Activated naive CD8-positive, alpha-beta T cell treated with anti-CD3 and anti-CD28 coated beads, Interleukin-2, amount 50 U/mL, for 16 hours (primary cell): ENCODE measurements around the gene ARHGAP26.

Experiments
- DNase-seq: peaks from one replicate; pipeline ENCODE4 v3.0.0-alpha.2; 2020; ENCODE audit warnings: low read depth, low spot score

The ARHGAP26 gene

DNA sequence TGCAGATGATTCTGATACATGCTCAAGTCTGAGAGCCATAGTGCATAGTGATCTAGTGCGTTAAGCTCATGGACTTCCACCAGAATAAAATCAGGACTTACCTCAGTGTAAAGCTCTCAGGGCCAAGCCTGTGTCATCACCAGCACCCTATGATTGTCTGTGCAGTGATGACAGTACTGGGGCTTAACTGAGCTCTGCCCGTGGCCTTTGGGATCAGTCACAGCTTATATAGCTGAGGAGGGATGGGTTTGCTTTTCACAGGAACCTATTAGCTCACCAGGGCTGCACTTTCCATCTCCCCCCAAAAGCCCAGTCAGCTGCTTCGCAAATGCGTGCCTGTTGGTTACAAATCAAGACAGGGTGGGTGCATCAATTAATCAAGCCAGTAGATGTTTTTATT lies 386.4 kb downstream of the ARHGAP26 start:
- no peak for DNase-seq

DNA sequence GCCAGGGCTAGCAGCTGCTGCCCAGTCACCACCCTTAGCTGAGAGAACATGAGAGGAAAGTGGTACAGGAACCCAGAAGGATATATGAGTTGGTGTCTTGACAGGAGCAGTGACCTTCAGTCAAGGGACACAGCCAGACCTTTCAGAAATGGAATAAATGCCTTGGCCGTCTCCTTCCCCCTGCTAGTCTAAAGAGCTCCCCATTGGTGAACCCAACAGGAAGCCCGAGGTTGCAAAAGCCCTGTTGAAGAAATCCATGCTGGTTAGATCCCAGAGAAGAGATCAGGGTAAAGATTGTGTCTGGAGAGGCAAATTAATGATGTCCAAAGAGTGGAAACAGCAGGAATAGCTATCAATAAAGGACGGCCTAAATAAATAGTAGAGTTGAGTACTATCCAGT lies 388.9 kb downstream of the ARHGAP26 start:
- no peak for DNase-seq

DNA sequence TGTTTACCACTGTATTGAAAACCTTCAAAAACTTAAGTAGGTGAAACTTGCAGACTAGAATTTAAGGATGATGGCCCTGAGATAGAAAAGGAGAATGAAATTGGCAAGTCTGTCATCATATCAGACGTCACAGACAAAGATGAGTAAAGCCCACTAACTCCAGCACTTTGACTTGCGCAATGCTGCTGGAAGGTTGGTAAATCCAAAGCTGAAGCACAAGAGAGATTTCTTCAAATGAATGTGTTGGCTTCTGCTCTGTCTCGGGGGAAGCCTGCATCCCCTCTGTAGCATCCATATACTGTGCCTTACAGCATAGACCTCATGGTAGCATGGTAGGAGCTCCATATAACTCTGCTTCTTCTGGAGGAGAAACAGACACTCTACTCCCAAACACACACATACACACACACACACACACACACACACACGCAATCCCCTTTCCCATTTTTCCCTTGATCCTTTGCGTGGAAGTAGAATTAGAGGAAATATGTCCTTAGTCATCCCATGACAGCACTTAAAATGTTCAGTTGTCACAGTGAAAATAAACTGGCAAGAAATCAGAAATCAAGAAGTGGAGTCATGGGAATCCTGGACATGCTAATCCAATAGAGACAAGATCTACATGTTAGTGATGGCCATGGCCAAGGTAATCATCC lies 391.8 kb downstream of the ARHGAP26 start:
- DNase-seq = no peak

DNA sequence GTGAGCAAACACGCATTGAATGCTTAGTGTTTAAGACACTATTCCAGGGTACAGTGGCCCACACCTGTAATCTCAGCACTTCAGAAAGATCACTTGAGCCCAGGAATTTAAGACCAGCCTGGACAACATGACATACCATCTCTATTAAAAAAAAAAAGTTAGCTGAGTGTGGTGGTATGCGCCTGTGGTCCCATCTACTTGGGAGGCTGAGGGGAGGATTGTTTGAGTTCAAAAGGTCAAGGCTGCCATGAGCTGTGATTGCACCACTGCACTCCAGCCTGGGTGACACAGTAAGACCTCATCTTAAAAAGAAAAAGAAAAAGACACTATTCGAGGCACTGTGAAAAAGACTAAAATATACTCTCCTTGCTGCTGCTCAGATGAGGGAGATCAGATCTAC lies 392.6 kb downstream of the ARHGAP26 start:
- no peak for DNase-seq

DNA sequence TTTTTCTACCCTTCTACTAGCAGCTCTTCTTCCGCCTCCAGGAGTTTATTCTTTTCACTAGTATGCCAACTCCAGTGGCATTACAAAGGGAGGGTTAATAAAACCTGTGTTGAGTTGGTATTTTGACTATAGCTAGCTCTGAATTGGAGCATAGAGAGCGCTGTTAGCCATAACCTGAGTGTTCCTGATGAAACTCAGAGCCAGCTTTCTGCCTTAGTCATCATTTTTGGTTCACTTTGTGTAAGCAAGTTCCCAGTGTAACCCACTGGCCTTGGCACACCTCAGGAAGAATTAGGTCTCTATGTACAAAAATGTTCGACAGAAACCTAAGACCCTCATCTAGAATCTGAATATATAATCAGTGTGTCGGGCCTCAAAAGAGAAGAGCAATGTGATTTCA lies 394.4 kb downstream of the ARHGAP26 start:
- DNase-seq = no peak

DNA sequence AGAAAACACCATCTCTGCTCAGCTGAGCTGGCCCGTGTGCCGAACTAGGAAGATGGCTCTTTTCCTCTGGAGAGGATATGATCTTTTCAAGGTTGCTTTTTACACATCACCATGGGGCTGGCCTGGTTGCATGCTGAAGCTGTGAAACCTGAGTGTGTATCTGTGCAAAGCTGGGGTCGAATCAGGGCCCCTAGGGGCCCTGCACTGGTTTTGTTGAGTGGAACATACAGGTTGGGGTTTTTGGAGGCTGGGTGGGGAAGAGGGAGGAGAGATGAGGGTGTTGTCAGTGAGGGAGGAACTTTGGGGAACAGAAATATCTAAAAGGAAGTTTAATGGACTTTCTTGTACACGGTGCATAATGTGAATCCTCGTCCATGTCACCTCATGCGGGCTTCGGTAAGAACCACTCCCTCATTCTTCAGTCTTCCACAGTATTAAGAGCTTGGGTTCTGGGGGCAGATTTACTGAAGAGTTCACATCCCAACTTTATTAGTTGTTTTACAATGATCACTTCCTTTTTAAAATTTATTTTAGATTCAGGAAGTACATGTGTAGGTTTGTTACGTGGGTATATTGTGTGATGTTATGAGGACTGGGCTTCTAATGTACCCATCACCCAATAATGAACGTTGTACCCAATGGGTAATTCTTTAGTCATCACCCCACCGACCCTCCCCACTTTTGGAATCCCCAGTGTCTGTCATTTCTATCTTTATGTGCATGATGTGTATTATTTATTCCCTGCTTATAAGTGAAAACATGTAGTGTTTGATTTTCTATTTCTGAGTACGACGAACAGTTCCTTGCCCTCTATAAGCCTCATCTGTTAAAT lies 395.1 kb downstream of the ARHGAP26 start:
- no peak for DNase-seq

DNA sequence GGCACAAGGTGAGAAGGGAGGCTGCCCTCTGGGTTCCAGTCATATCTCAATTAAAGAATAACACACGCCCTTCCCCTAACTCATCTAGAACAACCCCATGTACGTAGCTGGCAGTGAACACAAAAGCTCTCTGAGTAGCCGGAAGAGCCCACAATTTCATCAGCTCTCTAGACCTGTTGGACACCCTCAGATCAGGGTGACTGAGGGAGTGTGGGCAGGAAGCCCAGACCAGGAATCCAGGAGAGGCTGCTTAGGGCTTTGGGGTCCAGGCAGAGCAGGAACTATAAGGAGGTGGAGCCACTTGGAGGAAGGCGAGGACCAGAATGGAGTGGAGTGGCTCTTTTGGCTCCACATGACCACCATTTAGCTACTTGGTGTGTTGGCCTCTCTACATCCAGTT lies 395.9 kb downstream of the ARHGAP26 start:
- no peak for DNase-seq

DNA sequence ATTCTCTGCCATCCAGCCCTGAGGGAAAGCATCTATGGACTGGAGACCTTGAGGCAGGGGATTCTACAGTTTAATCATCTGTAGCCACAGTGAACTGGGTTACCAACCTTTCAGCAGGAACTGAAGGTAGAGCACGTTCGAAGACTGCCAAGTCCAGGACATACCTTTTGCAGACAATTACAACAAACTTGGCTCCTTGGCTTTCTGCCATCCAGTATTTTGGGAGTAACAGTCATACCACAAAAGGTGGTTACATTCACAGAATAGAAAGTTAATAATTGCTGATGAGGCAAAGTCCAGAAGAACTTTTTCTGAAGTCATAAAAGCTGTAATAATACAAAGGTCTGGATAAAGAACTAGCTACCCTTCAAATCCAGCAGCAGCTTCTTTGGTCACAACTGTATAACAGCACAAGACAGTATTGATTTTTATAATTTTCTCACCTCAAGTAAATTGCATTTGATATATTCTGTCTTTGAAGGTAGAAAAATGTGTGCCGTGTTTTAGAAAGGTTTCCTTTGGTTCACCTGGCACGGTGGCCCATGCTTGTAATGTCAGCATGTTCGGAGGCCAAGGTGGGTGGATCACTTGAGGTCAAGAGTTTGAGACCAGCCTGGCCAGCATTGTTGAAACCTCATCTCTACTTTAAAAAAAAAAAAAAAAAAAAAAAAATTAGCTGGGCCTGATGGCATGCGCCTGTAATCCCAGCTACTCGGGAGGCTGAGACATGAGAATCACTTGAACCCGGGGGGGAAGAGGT lies 396.7 kb downstream of the ARHGAP26 start:
- DNase-seq = no peak

DNA sequence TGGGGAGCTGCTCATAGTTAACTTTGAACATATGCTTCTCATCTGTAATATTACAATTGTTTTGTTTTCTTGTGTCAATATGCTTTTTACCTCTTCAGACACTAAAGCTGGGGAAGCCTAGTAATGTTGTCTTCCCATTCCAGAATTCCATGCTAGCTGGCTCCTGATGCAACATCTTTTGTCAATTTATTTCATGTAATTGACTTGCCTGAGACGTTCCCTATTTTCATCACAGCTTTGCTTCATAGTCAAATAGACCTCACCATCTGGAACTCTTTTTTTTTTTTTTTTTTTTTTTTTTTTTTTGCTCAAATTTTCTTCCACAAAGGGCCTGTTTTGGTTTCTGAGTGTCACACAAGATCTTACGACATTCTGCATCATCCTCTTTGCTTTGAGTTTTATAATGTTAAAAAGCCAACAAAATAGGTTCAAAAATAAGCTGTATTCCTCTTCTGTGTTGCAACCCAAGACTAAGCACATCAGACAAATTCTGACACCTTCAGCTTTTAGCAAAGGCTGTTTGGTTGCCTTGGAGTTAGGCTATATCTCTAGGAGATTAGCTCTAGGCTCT lies 398.1 kb downstream of the ARHGAP26 start:
- DNase-seq = no peak

DNA sequence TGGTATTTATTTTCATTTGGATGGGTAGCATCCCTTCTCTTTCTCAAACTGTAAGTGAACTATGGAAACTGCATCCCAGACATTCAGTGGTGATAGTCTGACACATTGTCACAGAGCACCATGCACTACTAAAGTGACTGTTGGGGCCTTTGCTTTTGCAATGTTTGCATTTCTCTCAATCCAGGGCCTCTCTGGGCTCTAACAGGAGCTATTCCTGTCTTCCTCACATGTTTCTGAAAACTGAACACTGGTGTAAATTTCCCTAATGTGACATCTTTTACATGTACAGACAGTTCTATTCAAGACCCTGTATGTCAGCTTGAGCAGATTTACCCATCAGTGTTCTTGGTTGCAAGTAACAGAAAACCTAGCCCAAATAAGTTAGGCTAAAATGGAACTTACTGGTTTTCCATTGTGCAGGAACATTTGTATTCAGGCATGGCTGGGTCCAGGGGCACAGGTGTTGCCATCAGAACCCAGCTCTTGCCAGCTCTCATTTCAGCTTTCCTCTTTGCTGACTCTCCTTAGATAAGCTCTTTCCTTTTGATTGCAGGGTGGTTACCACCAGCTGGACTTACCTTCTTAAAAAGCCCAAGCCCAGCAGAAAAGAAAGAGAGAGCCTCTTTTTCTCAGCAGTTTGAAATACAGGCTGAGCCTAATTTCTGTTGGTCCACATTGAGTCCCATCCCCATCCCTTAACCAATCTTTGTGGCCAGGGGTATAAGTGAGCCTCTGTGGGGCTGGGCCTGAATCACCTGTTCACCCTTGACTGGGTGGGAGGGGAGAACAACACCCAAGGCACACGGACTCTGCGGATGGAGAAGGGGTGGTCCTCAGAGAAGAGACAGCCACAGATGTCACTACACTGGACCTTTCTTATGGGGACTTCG lies 399.0 kb downstream of the ARHGAP26 start:
- no peak for DNase-seq

DNA sequence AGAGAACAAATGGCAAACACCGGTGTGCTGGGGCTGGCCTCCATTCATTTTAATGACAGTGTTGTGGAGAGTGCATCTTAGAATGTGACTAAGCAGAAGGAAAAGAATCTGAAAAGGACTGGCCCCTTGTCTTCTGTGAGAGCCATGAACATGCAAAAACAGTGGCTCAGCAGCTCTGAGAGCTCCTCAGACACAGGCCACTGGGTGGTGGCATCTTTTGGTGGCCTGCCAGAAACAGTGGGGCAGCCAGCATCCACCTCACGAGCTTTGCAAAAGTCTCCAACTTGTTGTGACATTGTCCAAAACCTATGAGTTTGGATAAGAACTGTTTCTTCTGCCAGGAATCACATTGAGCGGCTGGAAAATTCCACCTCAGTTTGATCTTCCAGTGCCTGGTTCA lies 399.9 kb downstream of the ARHGAP26 start:
- no peak for DNase-seq

DNA sequence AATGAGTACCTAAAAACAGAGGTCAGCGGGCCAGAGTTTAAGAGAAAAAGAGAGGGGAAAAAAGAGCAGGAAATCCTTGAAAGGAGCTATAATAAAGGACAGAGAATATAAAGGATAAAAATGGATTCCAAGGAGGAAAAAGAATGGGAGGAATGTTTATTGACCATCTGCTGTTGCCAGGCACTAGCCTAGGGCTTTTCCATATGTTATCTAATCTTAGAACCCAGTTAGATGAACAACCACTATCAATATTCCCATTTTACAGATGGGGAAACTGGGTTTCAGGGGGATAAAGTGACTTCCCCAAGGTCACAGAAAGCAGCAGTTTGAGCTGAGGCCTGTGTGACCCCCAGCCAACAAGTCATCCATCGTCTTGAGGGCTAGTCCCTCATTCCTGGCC lies 400.8 kb downstream of the ARHGAP26 start:
- no peak for DNase-seq

DNA sequence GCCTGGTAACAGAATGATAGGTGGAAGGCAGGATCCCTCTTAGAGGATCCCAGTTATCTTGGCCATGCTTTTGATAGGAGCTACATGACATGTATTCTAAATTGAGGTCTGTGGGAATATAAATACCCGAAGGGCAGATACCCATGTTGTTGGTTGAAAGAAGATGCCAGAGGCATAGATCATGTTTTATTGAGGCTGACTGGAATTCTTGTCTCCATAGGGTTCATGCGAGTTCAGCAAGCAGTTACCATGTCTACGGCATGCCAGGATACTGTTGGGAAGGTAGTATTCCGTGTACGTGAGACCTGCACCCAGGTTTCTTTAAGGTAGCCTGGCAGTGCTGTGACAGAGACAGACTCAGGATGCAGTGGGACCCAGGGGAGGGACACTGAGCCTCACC lies 402.6 kb downstream of the ARHGAP26 start:
- no peak for DNase-seq

DNA sequence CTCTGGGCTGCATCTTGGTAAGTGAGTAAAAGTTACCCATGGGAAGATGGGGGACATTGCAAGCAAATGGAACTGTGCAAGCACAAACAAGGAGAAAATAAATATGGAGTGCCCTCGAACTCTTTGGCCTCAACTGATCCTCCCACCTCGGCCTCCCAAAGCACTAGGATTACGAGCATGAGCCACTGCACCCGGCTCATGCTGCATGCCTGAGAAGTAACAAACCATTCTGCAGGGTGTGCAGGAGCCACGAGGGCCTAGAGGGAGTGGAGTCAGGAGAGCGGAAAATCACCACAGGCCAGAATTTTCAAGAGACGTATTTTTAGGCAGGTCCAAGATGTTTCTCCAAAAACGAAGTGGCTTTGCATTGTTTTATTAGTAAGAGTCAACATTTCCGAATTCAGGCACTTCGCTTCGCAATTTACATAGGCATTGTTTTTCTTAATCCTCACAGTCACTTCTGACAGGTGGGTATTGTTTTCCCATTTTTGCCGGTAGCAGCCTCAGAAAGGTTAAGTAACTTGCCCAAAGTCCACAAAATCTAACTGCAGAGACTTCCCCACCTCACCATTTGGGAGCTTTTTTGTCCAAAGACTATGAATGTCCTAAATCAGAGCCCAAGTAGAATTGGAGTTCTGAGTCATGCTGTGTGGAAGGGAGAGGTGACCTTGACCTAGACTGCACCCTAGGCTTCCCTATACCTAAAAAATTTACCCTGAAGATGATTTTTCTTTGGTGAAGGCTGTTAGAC lies 403.1 kb downstream of the ARHGAP26 start:
- no peak for DNase-seq

DNA sequence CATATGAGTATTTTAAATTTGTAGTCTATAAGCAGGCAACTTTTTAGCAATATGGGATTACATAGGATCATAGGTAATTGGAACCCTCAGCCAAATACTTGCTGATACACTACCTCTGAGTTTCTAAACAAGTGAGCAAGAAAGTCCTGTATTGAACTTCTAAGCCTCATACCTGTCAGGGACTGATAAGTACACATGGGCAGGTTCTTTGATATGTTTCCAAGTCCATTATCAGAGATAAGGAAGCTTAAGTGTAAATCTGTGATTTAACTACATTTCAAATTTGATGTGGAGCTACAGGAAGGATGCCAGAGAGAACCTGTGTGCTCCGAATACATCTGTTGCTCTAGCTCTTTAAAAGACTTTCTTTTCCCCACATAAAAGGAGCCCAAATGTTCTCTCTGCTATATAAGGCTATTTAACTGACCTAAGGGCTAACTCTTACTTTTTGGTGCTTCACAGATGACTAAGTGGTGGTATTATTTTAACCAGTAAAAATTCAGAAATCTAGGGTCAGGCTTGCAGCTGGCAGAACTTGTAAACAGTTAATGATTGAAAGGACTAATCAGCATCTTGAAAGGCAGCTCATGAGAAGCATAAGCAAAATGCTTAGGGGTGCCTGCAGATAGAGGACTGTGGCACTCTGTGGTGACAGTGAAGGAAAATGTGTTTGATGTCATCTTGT lies 404.7 kb downstream of the ARHGAP26 start:
- no peak for DNase-seq

DNA sequence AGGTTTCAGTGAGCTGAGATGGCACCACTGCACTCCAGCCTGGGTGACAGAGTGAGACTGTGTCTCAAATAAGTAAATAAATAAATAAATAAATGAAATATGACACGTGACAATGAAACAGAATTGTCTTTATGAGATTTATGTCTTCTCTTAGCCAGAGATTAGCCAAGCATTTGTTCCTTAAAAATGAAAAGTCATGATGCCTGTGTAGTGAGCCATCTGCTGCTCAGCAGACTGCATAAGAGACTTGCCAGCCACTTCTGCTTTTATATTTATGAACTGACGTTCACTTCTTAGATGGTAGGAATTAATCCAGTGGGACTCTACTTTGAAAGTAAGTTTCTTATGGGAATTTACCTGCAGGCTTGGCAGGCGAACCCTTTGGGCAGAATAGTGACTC lies 405.9 kb downstream of the ARHGAP26 start:
- DNase-seq = no peak

DNA sequence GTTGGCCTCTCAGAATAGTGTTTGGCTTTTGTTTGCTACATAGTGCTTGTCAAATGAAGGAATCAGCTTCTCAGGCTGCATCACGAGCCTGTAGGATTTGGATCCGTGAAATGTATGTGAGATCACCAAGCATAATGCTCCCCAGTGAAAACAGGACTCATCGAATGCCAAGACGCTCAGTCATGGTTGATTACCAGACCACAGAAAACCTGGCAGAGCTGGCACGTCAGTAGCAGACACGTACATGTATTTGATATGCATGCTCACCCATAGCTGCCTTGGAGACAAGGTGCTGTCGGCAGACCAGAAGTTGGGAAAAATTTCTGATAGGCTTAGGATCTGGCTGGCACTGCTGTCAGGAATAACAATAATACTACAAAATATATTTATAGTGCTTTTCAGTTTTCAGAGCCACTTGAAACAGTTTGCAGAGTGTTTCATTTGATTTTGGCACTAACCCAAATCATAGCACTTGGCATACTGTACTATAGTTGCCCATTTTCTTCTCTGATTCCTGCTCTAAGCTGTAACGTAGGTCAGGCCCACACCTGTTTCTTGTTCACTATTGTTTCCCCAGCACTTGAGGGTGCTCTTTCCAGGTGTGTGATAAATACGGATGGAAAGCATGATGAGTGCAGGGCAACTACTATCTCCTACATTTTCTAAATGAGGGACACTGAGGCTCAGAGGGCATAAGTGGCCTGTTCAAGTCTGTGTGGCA lies 407.2 kb downstream of the ARHGAP26 start:
- no peak for DNase-seq

DNA sequence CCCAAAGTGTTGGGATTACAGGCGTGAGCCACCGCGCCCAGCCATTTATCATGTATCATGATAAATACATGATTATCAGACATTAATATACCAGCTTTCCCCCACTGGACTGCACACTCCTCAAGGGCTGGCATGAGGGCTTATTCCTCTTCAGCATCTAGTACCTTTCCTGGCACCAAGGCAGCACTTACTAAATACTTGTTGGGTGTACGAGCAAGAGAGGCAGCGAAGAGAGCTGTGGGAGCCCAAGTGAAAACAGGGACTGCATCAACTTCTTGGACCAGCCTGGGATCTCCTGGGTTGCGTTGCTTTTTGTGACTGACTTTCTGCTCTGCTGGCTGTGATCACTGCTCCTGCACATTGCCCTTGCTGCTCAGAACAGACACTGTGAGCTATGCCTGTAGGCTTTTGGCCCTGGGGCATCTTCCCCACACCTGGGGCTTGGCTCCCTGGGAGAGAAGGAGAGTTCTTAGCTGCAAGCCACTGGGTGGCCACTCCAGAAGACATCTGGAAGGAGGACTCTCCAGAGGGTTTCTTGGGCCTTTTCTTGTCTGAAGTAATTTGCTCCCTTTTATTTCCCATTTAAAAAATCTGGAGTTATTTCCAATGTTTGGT lies 409.1 kb downstream of the ARHGAP26 start:
- DNase-seq = no peak

DNA sequence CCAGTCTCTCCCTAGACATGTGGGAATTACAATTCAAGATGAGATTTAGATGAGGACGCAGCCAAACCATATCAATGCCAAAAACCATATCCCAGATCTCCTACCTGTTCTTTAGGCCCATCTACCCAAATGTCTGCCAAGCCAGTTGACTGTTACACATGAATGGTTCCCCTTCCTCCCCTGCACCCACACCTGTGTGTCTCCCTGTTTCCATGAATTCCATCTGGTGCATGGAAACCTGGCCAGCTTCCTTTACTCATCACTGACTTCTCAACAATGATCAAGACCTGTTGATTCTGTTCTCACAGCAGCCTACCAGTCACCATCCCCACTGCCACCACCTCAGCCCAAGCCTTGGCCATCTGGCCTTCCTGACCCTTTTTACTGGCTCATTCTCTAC lies 410.6 kb downstream of the ARHGAP26 start:
- DNase-seq = no peak
